HG03575 (cell line): ENCODE measurements around the gene TTLL10.

Experiments
- ATAC-seq: cut with Tn5 transposase; IDR thresholded peaks from one replicate; pipeline ENCODE4 v1.9.1; 2021; ENCODE audit not compliant: unreplicated experiment, insufficient number of reproducible peaks, low FRiP score; ENCODE audit errors: extremely low read depth

TTLL10 gene

DNA sequence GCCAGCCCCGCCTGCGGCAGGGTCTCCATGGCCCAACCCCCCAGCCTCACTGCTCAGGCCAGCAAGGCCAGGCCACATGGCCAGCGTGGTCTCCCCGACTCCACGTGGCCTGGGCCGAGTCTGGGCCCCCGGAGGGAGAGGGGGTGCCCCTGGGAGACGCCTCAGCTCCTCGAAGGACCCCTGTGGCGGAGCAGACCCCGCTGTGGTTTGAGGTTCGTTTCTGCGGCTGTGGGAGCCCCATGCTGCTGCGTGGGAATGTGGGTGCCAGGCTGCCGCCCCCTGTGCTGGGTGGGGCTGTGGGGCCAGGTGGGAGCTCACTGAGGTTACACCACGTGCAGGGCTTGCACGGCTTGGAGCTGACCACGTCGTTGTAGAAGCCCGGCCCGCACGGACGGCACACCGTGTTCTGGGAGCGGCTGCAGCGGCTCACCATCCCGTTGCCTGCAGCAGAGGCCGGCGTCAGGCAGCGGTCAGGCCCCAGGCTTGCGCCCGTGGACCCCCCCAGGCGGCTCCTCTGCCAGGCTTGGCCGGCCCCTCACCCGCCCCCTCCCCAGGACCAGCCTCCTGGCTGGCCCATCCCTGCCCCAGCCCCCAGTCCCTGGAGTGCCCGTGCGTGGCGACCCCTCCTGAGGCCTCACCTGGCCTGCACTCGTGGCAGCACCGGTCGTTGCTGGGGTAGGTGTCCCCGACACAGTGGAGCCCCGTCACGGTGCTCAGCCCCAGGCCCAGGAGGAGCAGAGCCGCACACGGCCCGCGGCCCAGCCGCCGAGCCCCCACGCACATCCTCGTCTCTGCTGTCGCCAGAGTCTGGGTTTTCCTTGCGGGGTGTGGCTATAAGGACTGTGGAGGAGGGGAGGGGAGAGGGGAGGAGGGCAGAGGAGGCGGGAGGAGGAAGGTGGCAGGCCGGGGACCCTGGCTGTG lies 39.9 kb downstream of the TTLL10 start, which contains the start of gene TNFRSF4:
Gene TNFRSF4 (minus strand): TSS at position 809 of the 921 bp plus-strand sequence. CDS start 26 bp downstream, at position 783.
- ATAC-seq, result no peak

DNA sequence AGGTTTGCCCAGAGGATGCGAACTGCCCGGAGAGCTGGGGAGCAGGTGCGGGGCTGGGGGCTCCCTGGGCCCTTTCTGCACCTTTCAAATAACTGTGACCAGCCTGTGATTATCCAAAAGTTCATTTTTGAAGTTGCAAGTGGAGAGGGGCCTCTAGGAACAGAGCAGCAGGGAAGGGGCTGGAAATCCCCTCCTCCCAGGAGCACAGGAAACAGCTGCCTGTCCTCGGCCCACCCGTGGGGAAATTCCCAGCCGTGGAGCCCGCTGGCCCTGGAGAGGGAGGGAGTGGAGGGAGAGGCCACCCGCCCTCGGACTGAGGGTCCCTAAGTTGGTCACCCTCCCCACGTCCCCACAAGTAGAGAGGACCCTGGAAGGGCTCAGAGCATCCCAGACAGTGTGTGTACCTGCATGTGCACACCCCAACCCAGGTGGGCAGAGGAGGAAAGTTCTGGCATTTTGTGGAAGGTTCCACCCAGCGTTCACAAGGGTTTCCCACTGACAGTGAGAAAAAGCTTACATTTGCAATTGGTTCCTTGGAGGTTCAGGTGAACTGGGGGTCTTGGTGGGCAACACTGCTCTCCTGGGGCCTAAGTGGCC lies 41.5 kb downstream of the TTLL10 start:
- ATAC-seq, result no peak

DNA sequence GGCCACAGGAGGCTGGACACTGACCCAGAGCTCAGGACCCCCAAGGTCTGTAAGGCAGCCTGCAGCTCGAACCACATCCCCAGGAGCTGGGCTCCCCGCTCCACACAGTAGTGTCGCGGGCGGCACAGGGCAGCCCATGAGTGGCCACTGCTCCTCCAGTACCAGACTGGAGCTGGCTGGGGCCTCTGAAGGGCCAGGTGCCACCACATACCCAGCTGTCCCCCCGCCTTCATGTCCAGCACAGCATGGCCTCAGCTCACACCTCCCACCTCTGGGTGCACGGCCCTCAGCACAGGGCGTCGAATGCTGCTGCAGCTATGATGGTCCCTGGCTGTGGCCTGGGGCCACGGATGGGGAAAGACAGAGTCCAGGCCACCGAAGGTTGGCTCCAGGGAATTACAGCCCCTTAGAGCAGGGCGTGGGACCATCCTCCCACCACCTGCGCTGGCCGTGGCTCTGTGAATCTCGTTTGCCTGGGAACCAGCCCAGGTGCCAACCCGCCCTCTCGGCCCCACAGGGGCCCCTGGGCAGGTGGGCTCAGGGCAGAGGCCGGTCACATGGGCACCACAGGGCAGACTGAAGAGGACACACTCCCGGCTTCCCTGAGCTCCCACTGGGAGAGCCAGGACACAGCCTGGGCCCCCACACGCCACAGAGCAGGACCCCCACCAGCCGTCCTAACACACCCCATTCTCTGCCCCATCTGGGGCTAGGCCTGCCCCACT lies 42.4 kb downstream of the TTLL10 start:
- ATAC-seq, result no peak

DNA sequence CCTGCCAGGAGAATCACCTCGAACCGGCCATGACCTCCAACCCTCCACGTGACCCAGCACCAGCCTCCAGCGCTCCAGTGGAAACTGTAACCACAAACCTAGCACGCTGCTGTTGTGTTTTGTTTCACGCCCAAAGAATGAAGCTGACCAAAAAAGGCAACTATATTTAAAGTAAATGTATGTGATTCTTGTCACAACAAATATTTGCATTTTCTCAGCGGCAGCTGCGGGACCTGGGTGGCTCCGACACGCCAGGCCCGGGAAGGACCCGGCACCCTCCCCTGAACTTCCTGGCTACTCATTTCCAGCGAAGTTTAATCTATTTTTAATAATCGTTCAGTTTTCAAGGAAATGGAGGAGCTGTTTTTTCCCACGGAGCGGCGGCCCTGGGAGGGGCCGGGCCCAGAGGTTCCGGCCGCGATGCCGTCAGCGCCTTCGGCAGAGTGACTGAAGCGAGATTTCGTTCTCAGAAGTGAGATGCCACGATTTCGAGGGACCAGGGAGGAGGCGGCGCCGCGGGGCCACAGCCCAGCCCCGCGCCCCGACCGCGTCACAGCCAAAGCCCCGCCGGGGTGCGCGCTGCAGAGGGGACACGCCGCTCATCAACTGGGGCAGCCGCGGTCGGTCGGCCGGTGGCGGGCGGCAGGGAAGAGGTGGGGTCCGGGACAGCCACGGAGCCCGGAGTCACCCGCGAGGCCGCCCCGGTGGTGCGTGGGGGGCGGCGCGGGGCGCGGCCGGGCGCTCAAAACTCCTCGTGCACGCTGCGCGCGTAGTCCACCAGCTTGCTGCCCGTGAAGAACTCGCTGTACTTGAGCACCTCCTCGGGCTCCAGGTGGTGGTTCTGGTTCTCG lies 43.3 kb downstream of the TTLL10 start:
- ATAC-seq, result no peak

DNA sequence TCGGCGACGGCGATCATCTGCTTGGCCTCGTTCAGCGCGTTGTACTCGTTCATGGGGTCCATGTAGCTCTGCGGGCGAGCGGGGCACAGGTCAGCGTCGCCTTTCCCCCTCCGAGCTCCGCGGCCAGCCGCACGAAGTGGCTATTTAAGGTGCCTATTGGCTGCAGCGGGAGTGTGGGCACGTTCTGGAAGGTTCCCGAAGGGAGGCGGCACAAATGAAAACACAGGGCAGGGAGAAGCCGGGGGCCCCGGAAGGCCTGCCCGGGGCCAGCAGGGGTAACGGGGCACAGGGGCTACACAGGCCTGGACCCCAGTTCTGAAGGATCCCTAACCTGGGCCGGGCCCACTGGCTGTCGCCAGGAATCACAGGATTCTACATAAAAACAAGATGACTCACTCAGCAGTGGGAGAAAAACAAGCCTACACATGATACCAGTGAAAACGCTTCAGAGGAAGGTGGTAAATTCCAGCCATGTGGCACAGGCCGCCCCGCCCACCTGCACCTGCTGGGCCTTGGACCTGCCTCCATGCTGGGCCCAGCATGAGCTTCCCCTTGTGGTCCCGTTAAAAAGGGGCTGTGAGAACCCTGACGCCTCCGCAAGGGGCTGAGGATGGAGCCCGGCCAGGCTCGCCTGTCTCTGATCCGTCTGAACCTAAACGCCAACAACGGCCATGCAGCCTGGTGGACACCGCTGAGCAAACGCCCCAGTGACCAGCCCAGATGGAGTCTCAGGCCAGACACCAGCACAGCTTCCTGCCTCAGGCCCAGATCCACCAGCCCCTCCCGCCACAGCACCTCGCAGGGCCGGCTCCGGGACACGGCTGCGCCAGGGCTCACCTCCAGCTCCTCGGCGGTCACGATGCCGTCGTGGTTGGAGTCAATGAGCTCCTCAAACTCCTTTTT lies 44.2 kb downstream of the TTLL10 start:
- ATAC-seq, result no peak

DNA sequence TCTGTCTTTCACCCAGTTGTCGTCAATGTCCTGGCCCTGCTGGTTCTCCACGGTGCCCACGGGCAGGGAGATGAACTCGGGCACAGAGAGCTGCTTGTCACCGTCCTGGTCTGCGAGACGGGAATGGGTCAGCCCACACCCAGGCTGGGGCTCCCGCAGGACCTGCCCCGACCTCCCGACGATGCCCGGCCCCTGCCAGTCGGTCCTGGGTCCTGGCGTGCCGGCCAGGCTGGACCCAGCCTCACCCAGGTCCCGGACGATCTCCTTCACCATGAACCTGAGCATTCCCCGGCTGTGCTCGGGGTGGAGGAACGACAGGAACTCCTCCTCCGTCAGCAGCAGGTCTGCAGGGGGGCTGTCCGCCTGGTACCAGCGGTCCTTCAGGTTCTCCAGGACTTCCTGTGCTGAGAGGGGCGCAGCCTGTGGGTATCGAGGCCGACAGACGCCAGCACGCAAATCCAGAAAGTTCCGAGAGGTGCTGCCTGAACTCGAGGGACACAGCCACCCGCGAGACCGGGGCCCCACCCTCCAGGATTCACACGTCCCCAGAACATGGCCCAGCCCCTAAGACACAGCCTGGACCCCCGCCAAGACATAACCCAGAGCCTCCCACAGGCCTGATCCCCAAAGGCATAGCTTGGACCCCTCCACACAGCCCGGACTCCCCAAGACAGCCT lies 45.0 kb downstream of the TTLL10 start:
- no peak for ATAC-seq

DNA sequence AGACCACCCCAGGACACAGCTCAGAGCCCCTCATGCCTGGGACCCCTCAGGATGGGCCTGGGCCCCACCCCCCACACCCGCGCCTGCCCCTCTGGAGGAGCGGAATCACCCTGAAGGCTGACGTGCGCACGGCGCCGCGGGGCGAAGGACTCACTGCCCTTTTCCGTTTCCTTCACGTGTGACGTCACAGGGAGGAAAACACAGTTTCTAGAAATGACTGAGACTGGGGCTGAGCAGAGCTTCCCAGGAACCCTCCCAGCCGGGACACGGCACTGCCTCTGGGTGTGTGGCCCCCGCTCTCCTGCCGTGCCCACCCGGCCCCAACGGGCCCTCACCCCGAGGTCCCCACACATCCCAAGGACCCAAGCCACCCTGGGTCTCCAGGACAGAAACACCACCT lies 45.7 kb downstream of the TTLL10 start:
- no peak for ATAC-seq

DNA sequence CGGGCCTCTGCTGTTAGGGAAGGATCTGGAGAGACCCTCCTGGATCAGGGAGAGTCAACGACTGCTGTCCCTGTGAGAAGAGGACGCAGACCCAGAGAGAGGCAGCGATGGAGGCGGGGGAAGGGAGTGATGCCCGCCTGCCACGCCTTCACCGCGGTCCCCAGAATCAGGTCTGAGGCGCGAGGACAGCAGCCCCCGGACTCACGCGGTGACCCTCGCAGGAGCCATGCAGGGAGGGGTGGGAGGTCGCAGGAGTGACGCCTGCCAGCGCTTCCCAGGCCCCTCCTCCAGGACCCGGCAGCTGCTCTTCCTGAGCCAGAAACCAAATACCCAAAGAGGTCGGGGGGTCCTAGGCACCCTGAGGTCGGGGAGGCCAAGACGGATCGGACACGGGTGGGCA lies 46.5 kb downstream of the TTLL10 start:
- ATAC-seq, result no peak

DNA sequence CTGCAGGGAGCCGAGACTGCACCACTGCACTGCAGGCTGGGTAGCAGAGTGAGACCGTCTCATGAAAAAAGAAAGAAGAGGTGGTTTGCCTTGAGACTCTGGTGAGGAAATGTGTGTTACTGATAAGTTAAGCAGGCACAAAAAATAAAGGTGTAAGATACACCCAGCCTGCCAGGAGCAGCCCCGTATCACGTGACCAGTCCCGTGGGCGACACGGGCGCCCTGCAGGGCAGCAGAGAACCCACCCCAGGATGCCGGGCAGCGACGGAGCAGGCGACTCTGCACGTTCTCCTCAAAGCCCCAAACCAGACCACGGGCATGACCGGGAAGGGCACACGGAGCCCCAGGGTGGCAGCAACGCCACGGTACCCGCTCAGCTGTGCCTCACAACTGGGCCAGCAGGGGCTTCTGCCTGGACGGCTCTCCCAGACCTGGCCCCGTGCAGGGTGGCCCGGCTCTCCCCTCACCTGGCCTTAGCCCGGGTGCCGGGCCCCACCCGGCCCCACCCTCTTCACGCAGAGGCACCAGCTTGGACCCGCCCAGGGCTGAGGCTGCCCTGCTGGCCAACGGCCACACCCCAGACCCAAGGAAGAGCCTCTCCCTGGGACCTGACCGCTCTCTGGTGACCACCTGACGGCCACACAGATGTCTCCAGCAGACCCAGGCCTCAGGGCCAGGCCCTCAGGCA lies 48.4 kb downstream of the TTLL10 start:
- no peak for ATAC-seq

DNA sequence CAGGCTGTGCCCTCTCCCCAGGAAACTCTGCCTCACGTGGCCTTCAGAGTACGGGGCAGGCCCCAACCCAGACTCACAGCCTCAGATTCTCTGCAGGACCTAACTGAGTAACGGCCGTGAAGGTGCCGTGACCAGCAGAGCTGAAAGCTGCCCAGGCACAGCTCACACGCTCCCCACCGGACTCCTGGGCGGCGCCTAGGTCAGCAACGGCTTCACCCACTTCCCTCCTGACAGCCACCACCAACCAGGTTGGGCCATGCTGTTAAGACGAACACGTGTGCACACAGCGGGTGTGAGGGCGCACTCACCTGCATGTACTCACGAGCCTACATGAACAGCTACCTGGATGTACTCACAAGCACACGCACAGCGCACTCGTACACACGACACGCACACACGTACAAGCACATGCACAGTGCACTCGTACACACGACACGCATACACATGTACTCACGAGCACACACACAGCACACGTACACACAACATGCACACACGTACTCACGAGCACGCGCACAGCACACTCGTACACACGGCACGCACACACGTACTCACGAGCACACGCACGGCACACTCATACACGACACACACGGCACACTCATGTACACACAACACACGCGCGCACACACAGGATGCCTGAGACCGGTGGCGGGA lies 49.0 kb downstream of the TTLL10 start:
- no peak for ATAC-seq

DNA sequence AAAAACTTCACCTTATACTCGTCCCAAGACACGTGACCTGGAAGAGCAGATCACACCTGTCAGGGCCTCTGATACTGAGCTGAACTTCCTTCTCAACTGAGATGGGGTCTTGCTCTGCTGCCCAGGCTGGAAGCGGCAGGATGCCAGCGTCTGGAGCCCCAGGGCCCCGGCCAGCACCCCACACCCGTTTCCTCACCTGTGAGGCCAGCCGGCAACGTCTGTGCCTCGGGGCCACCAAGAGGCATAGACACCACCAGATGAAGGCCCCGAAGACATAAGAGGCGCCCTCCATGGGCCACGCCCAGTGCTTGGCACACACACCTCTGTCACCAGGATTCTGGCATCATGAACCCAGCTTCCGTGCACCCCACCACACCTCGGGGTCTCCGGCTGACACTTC lies 49.6 kb downstream of the TTLL10 start:
- no peak for ATAC-seq

DNA sequence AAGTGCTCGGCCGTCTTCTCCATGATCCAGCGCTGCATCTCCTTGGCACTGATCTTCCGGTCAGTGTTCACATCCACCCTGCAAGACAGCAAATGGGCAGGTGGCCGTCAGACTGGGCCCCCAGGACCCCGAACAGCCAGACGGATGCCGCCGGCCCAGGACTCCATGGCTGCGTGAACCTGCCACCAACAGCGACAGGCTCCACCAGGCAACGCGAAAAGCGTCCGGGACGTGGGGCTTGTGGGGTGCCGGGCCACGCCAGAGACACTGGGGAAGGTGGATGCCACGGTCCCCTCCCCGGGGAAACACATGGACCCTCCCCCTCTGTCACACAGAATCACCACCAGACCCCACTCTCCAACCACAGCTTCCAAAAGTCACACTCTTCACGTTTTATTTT lies 50.2 kb downstream of the TTLL10 start:
- ATAC-seq, result no peak

DNA sequence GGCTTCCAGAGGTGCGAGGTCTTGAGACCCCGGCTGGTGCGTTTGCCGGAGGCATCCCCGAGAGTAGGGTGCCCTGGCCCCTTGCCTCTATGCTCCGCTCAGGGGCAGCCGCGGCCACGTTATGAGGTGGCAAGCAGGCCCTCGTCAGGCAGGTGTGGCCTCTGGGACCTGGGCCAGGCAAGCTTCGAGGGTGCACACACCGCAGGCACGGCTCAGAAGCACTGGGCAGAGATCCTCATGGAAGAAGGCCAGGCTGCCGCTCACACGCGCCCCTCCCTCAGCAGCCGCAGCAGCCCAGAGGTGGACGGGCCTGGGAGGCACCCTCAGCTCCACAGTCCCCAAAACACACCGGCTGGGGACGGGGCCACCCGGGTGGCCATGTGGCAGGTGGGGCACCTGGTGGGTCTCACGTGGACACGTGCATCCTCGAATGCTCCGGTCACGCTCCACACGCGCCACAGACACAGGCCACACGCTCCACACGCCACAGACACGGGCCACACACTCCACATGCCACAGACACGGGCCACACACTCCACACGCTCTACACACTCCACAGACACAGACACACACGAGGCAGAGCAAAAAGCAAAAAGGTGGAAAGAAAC lies 51.7 kb downstream of the TTLL10 start:
- ATAC-seq, result no peak

DNA sequence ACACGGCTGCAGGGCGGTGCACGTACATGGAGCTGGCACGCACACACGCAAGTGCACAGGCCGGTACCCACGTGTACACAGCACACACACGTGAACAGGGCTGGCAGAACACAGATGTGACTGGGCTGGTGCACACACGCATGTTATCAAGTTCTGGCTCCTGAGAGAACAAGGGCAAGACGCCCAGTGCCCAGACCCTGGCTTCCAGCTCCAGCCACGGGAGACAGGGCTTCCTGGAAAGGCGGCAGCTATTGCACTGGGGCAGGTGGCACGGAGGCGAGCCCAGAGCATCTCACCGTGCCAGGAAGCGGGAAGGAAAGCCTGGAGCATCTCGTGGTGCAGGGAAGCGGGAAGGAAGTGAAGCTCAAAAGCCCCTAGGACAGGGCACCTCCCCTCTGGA lies 52.2 kb downstream of the TTLL10 start:
- ATAC-seq, result no peak

DNA sequence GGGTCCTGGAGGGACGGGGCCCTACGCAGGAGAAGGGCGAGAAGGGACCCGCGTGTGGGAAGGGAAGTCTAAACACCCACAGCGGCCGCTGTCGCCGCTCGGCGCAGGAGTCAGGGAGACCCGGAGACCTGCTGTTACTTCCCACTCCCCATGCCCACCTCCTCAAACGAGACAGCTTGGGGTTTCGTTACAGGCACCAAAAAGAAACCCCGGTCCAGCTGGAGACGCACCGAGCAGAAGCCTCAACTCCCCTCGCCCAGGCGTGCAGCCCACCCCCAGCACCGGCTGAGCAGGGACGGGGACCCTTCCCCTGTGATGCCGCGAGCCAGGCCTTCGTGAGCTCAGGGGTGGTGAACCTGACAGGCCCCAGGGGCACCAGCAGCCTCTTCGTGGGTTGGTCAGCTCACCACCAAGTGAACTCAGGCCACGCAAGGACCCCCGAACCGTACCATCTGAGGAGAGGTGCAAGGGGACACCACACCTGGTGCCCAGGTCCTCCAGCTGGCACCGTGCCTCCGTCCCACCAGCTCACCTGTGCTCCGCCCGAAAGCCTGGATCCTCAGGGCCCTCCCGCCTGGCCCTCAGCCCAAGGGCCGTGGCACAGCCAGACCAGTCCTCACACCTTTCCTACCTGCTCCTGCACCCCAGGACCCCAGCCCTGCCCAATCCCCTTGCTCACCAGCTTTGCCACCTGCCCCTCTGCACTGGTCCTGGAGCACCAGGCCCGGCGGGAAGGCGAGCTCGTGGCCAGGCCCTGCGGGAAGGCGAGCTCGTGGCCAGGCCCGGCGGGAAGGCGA lies 53.1 kb downstream of the TTLL10 start:
- ATAC-seq, result no peak
